ENCODE results near the gene DLX5.

DNA sequence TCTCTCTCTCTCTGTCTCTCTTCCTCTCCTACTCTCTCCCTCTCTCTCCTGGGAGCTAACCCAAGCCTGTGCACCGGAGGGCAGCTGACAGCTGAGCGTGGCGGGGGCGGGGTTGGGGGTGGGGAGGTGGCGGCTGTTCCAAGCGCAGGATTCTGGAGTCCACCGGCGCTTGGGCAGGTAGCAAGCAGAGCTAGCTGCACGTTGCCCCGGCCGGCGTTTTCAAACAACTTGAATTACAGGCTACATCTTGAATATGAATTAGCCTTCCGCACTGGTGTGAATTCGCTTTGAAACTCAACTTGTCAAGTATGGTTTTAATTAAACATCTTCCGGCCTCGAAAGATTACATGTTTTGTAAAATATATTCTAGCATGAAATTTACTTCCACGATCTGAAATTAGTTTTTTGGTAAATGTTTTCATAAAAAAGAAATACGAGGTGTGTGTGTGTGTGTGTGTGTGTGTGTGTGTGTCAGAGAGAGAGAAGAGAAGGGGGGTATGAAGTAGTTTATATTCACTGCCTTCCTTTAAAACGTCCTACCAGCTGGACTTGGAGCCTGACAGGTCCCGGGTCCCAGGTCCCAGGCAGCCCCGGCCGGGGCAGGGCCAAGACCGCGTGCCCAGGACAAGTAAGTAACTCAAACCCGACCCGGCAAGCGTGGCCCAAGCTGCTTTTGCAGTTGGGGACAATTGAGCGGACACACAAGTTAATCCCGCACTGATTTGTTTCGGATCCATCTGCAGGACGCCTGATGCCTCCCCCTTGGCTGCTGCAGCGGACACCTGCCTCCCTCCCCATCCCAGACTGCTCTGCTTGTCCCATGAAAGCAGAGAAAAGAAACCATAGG, 28.3 kb downstream of the DLX5 start:
- TF ChIP-seq EZH2 (IDR thresholded peaks at IDR 0.05; ENCODE audit: insufficient read depth, poor library complexity, severe bottlenecking) (no peak), EZH2phosphoT487 (IDR thresholded peaks at IDR 0.05; ENCODE audit: insufficient read depth, low read depth) (no peak)
